AG20443 (cell line): ENCODE data around the gene MOCS1.
A peak's percentile ranks its signal among the peaks of the same experiment; 100 is the strongest.
"Not testable (repeated sequence)": the region's sequence is repeated elsewhere in the genome, so short reads cannot be mapped to it uniquely, and the experiment has no call there.

Experiments used
- DNase-seq: peaks from one replicate; pipeline ENCODE4 v3.0.0; 2012; ENCODE audit warnings: low spot score, mixed read lengths

Gene MOCS1

DNA sequence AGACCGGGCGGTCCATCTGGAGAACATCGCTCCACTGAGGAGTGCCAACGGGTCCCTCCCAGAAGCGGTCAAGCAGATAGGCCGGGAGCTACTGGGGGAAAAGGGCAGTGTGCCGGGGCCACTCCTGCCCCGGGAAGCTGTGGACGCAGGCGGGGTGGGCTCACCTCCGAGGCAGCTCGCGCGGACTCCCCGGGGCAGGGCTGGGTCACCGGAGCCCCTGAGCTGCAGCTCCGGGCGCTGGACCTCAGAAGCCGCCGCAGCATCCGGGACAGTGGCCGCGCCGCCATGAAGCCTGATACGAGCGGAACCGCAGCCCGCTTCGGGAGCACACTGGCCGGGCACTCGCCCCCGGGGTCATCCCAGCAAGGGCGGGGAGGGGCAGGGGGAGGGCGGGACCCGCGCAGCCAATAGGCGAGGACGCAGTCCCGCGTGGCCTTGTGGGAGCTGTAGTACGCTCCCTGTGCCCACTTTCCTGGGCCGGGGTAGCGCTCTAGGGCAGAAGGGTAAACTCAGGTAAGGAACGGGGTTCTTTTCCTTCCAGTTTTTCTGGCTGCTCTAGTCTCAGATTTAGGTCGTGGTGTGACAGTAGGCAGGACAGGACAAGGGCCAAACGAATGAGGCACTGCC, at the start of gene MOCS1:
Gene MOCS1 (minus strand): TSS at position 332 of the 627 bp plus-strand sequence. CDS start 45 bp downstream, at position 287.
- DNase-seq, result peak; percentile 95

DNA sequence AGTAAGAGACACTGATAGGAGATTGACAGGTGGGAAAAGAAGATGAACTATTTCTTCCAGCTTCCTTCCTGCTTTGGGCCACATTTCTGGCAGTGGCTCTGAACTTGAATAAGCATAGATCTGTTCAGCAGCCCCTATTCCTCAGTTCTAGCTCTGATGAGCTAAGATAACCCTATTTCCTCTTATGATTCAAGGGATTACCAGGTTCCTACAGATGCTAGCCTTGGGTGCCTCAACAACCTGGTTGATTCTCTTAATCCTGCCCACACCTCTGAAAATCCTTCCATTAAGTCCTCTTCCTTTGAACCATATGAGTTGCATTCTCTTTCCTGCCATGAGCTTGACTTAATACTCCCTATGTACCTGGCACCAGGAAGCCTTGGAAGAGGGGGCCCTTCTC, 49.8 kb upstream of the MOCS1 start:
- DNase-seq, result no peak

- DNase-seq, result no peak
Measured at GRCh38 chr6:39983193-39983592, 48.9 kb upstream of the MOCS1 start.

DNA sequence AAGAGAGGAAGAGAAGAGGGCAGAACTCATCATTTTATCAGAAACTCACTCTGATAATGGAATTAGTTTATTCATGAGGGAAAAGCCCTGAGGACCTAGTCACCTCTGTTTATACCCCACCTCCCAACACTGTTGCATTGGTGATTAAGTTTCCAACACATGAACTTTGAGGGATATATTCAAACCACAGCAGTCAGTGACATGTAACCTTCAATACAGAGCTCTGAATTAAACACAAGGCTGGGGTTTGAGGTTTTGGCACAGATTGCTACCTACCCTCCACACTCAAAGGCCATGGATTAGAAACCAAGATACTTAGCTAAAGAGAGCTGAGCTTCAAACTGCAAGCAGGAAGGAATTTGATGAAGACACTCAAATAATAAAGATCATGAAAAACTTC, 48.5 kb upstream of the MOCS1 start:
- DNase-seq, result no peak

GRCh38 chr6:39980839-39981580, 46.7 kb upstream of the MOCS1 start:
- DNase-seq, result peak; percentile 73

DNA sequence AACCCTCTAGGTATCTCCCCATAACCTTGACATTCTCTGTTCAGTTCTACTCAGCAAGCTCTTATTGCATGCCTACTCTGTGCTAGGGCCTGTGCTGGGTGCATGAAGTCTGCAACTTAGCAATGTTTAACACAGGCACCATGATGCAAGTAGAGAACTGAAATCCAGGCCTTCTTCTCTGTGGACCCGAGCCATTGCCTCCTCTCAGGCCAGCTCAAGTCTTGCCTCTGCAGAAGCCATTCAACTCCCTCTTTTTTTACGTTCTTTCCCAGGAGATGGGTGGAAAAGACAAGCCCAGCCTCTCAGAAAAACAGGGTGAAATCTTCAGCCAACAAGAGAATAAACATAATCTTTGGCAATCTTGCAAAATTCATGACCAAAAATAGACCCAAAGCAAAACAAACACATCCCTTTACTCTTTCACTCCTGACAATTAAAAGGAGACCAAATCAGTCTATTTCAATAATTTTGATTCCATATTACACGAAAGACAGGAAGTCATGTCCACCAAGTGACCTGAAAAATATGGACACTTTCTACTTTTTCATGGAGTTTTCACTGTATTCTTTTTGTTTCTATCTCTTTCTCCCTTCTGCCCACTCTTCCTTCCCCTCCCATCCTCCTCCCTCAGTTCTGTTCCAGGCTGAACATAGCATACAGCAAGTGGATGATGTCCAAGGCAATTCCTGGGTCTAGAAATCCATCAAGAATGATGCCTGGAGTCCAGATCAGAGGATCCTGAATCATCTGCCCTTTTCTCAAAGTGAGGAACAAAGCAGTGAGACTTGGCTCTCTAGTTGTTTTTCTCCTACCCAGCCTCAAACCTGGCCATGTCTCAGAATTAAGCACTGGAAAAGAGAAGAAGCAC, 45.4 kb upstream of the MOCS1 start:
- no peak for DNase-seq

DNA sequence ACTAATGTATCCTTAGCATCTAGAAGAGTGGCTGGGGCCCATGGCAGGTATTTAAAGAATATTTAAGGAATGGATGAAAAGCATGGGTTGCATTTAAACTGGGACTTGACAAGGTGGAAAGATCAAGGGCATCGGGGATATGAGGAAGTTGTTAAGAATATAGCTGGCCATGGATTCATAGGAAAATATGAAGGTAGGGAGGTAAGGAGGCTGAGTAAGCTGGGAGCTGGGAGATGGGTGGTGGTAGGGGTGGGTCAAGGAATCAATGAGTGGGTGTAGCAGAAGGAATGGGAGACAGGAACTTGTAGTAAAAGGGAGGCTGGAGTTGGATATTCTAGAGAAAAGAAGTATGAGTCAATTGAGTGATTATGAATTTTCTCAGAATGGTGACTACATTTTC, 44.0 kb upstream of the MOCS1 start:
- DNase-seq, result no peak

- DNase-seq, result no peak
Measured at GRCh38 chr6:39973661-39974060, 39.4 kb upstream of the MOCS1 start.

DNA sequence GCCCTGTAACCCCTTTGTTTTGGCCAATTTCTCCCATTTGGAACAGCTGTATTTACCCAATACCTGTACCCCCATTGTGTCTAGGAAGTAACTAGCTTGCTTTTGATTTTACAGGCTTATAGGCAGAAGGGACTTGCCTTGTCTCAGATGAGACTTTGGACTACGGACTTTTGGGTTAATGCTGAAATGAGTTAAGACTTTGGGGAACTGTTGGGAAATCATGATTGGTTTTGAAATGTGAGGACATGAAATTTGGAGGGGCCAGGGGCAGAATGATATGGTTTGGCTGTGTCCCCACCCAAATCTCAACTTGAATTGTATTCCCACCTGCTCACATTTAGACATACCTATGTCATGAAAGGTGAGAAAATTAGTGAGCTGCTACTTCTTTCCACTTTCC, 38.5 kb upstream of the MOCS1 start:
- not testable (repeated sequence) for DNase-seq

- DNase-seq, result not testable (repeated sequence)
Measured at GRCh38 chr6:39971131-39971530, 36.9 kb upstream of the MOCS1 start.

- no peak for DNase-seq
Measured at GRCh38 chr6:39965751-39966150, 31.5 kb upstream of the MOCS1 start.

DNA sequence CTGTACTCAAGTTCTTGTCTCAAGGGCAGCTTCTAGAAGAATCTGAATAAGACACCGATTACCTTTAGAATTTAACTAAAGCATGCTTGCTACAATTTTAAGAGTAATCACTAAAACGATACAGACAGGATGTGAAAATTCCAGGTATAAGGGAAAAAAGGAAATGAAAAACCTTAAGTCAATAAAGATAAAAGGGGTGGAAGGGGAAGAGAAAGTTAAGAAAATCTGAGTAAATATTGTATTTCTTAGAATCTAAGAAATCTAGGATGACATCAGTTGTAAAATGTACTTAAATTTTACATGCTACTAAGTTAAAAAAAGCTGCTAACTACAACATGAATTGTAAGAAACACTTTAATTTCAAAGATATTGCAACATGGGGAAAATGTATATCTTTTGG, 30.3 kb upstream of the MOCS1 start:
- DNase-seq, result no peak

DNA sequence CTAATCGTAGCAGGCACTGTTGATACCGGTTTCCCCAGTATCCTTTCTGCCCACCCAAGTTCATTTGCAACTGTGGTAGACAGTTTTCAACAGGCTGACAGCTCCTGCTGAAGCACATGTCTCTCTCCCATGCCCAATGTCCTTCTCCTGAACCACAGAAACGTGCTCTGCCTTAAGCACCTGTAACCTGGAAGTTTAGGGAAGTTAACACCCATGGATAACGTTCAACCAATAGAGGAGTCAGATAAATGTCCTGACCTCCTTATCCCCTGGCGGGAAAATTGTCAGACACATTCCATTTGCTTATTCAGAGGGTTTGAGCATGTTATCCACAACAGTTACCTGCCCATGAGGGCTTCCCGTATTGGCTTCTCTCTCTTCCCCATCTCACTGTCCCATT, 29.8 kb upstream of the MOCS1 start:
- DNase-seq, result no peak

DNA sequence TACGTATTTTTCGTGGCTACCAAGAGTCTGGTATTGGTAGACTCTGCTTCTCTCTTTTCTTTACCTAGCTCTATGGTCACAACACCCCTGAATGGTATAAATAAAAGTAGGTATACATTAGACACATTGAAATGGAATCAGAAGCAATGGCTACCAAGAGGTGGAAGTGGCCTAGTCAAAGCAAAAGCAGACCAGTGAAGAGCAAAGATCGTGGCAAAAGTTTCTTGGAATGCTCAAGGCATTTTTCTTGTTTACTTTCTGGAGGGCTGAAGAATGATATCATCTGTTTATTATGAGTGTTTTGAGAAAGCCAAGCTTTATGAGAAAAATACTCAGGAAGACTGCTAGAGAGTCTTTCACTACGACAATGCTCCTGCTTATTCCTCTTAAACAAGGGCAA, 28.6 kb upstream of the MOCS1 start:
- peak; percentile 21 for DNase-seq

- peak; percentile 24 for DNase-seq
Measured at GRCh38 chr6:39961178-39961577, 26.9 kb upstream of the MOCS1 start.

DNA sequence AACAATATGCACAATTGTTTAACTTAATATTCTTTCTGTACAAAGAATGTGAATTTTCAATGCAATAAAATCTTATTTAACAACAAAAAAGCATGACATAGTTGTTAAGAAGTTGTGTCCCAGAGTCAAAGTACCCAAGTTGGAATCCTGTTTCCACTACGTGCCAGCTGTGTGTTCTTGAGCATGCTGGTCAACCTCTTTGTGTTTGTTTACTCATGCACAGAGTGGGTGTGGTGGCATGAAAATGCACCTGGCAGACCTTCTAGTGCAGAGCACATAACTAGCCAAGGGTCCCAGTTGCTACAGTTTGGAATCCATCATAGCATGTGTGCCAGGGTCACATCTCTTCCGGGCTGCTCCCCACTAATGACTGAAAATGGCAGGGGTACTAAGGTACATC, 24.7 kb upstream of the MOCS1 start:
- DNase-seq, result no peak

DNA sequence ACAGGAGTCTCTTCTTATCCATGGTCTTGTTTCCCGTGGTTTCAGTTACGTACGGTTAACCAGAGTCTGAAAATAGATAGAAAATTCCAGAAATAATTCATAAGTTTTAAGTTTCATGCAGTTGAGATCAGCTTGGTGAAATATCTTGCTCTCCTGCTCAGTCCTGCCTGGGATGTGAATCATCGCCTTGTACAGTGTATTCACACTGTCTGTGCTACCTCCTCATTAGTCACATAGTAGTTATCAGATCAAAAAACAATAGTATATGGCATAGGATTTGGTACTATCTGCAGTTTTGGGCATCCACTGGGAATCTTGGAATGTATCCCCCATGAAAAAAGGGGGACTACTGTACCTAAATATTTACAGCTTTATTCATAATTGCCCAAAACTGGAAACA, 22.7 kb upstream of the MOCS1 start:
- DNase-seq, result no peak

GRCh38 chr6:39953076-39953618, 18.9 kb upstream of the MOCS1 start:
- DNase-seq, result no peak

GRCh38 chr6:39952167-39952566, 17.9 kb upstream of the MOCS1 start:
- DNase-seq, result peak; percentile 67

- no peak for DNase-seq
Measured at GRCh38 chr6:39951716-39952115, 17.5 kb upstream of the MOCS1 start.

GRCh38 chr6:39951191-39951590, 16.9 kb upstream of the MOCS1 start:
- DNase-seq, result no peak

DNA sequence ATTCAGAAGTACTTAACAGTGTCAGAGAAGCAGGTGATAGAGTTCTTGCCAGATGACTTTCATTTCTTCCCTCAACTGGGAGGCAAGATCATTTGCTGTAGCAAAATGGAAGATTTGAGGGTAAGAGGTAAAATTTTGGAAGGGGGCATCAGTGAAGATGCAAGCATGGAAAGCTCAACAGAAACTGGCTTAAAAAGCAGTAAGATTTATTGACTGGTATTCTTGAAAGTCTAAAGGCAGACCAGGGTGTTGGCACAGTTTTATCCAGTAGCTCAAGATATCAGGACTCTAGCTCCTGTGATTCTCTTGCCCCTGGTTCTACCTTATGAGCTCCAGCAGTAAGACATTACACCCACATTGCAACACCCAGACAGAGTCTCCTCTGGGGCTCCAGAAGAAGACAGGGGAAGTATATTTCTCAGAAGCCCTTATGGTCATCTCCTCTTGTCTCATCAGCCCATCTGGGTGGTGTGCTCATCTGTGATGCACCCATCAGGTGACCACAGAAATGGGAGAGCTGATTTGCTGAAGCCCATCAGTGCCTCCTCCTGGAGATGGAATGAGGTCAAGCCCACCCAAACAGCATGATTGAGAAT, 16.0 kb upstream of the MOCS1 start:
- no peak for DNase-seq
